Spinal cord (tissue), 10 donors: ENCODE results near the gene PDZRN3. TPM values are rescaled to one million over a fixed set of nuclear protein-coding genes. Genes with fewer than 3 reads are reported as not detected.

Experiments used
- DNase-seq, 6 donors: peaks; one replicate each; pipeline versions ENCODE4 v3.0.0 to v3.0.0-alpha.2; 2013 to 2015; ENCODE audit warnings: low spot score in 6 of 6, low read depth in 4 of 6
- H3K27ac ChIP-seq: one replicate; pipeline ENCODE4 v1.5.1; 2013; ENCODE audit warnings: low read depth, low read length, control low read depth
- H3K27me3 ChIP-seq: one replicate; pipeline ENCODE4 v1.6.1; 2013; ENCODE audit warnings: low read length; ENCODE audit not compliant: control insufficient read depth, insufficient read depth
- H3K36me3 ChIP-seq: one replicate; pipeline ENCODE4 v1.6.1; 2013; ENCODE audit warnings: low read length; ENCODE audit not compliant: control insufficient read depth, insufficient read depth
- H3K4me1 ChIP-seq: one replicate; pipeline ENCODE4 v1.6.1; 2013; ENCODE audit warnings: low read length; ENCODE audit not compliant: control insufficient read depth, insufficient read depth
- H3K4me3 ChIP-seq: one replicate; pipeline ENCODE4 v1.5.1; 2013; ENCODE audit warnings: low read depth, low read length, control low read depth
- H3K9me3 ChIP-seq: one replicate; pipeline ENCODE4 v1.6.1; 2013; ENCODE audit warnings: low read length; ENCODE audit not compliant: control insufficient read depth, insufficient read depth
- WGBS: methylation state at CpG from one replicate; pipeline ENCODE4 v1.1.5; 2013; ENCODE audit warnings: missing lambda C conversion rate; ENCODE audit not compliant: insufficient coverage; 5-methylcytosine and 5-hydroxymethylcytosine counted together
- polyA plus RNA-seq, 2 donors: library from polyadenylated mRNA; unstranded; fragments of 120-200 nt; gene quantifications; one replicate each; pipeline ENCODE4 v1.2.1, GENCODE V29; 2013; ENCODE audit not compliant: insufficient read length in 2 of 2
- total RNA-seq, 2 donors: library from RNA; depleted of rRNA in 1 of 2; stranded (reverse); fragments of 120-200 nt in 1 of 2; fragments of >200 nt in 1 of 2; gene quantifications; one replicate each; pipeline versions ENCODE4 v1.2.3 to v1.2.4, GENCODE V29; 2013 to 2014
- donor health status: healthy.

The PDZRN3 gene
- total and polyA plus RNA-seq, 4 donors = 21.8 to 83.6 (median 30.2) TPM

GRCh38 chr3:73389928-73390327 is 234.8 kb downstream of the PDZRN3 start:
- Histone ChIP-seq H3K9me3 (no peaks in the 10 kb centered on the region), H3K4me3 (no peak overlapping the region), H3K4me1 (no peaks in the 10 kb centered on the region), H3K27ac (no peak overlapping the region), H3K36me3 (no peaks in the 10 kb centered on the region), H3K27me3 (no peaks in the 10 kb centered on the region)
- 85% methylated on average over 1 of the region's 1 CpG for WGBS
- no peak for DNase-seq

- no peak for DNase-seq
- no peaks in the 10 kb centered on the region for H3K4me1 ChIP-seq
- no peak overlapping the region for H3K27ac ChIP-seq
- H3K36me3 ChIP-seq = peaks cover 5% of the 10 kb centered on the region
- no peak overlapping the region for H3K4me3 ChIP-seq
- no peaks in the 10 kb centered on the region for H3K9me3 ChIP-seq
- no peaks in the 10 kb centered on the region for H3K27me3 ChIP-seq
- WGBS = 82% methylated on average over 8 of the region's 10 CpGs
Measured at GRCh38 chr3:73389117-73389813, 235.5 kb downstream of the PDZRN3 start.

GRCh38 chr3:73385568-73385967 is 239.2 kb downstream of the PDZRN3 start:
- H3K27ac ChIP-seq = no peak overlapping the region
- H3K9me3 ChIP-seq = no peaks in the 10 kb centered on the region
- no peak for DNase-seq
- no peak overlapping the region for H3K4me3 ChIP-seq
- no peaks in the 10 kb centered on the region for H3K27me3 ChIP-seq
- peaks cover 15% of the 10 kb centered on the region for H3K36me3 ChIP-seq
- no peaks in the 10 kb centered on the region for H3K4me1 ChIP-seq
- WGBS = 100% methylated on average over 3 of the region's 4 CpGs

- Histone ChIP-seq H3K36me3 (peaks cover 15% of the 10 kb centered on the region), H3K27ac (no peak overlapping the region), H3K4me3 (no peak overlapping the region), H3K9me3 (no peaks in the 10 kb centered on the region), H3K4me1 (no peaks in the 10 kb centered on the region), H3K27me3 (no peaks in the 10 kb centered on the region)
- WGBS = 91% methylated on average over 64 of the region's 66 CpGs
- no peak for DNase-seq
Measured at GRCh38 chr3:73384091-73384906, 240.4 kb downstream of the PDZRN3 start.

GRCh38 chr3:73383470-73384049 is 241.2 kb downstream of the PDZRN3 start:
- peaks cover 15% of the 10 kb centered on the region for H3K36me3 ChIP-seq
- H3K4me1 ChIP-seq = no peaks in the 10 kb centered on the region
- WGBS = 82% methylated on average over 47 of the region's 47 CpGs
- H3K27me3 ChIP-seq = no peaks in the 10 kb centered on the region
- H3K4me3 ChIP-seq = no peak overlapping the region
- DNase-seq = no peak
- H3K27ac ChIP-seq = no peak overlapping the region
- no peaks in the 10 kb centered on the region for H3K9me3 ChIP-seq

GRCh38 chr3:73381551-73381950 is 243.2 kb downstream of the PDZRN3 start:
- no CpG with 5 or more reads among the region's 2 CpGs for WGBS
- H3K4me3 ChIP-seq = no peak overlapping the region
- no peaks in the 10 kb centered on the region for H3K27me3 ChIP-seq
- H3K4me1 ChIP-seq = no peaks in the 10 kb centered on the region
- H3K36me3 ChIP-seq = peaks cover 15% of the 10 kb centered on the region
- H3K9me3 ChIP-seq = no peaks in the 10 kb centered on the region
- no peak overlapping the region for H3K27ac ChIP-seq
- peak in 1 of 6 donors; percentile 42 for DNase-seq

GRCh38 chr3:73380735-73381532 is 243.8 kb downstream of the PDZRN3 start:
- Histone ChIP-seq H3K27ac (no peak overlapping the region), H3K9me3 (no peaks in the 10 kb centered on the region), H3K27me3 (no peaks in the 10 kb centered on the region), H3K36me3 (peaks cover 15% of the 10 kb centered on the region), H3K4me3 (no peak overlapping the region), H3K4me1 (no peaks in the 10 kb centered on the region)
- DNase-seq = no peak
- WGBS = 100% methylated on average over 2 of the region's 15 CpGs

GRCh38 chr3:73379465-73379864 is 245.3 kb downstream of the PDZRN3 start:
- no CpG with 5 or more reads among the region's 2 CpGs for WGBS
- H3K9me3 ChIP-seq = no peaks in the 10 kb centered on the region
- DNase-seq = no peak
- peaks cover 12% of the 10 kb centered on the region for H3K36me3 ChIP-seq
- no peaks in the 10 kb centered on the region for H3K4me1 ChIP-seq
- no peaks in the 10 kb centered on the region for H3K27me3 ChIP-seq
- no peak overlapping the region for H3K27ac ChIP-seq
- no peak overlapping the region for H3K4me3 ChIP-seq

- Histone ChIP-seq H3K36me3 (no peaks in the 10 kb centered on the region), H3K4me1 (no peaks in the 10 kb centered on the region), H3K4me3 (no peak overlapping the region), H3K27me3 (no peaks in the 10 kb centered on the region), H3K27ac (no peak overlapping the region), H3K9me3 (no peaks in the 10 kb centered on the region)
- no CpG with 5 or more reads among the region's 2 CpGs for WGBS
- peak in 1 of 6 donors; percentile 58 for DNase-seq
Measured at GRCh38 chr3:73378207-73378606, 246.5 kb downstream of the PDZRN3 start.
